Urothelium cell line (cell line): ENCODE results near the gene CTSO.
"Not testable (repeated sequence)": the region's sequence is repeated elsewhere in the genome, so short reads cannot be mapped to it uniquely, and the experiment has no call there.

Experiments
- DNase-seq: peaks from one replicate; pipeline ENCODE4 v3.0.0; 2011; ENCODE audit warnings: low spot score, mixed read lengths
- FAIRE-seq: peaks from 2 replicates; lab custom pipeline; 2011; peaks lifted over from hg19 to GRCh38; lab: Jason Lieb, UNC

CTSO gene

DNA sequence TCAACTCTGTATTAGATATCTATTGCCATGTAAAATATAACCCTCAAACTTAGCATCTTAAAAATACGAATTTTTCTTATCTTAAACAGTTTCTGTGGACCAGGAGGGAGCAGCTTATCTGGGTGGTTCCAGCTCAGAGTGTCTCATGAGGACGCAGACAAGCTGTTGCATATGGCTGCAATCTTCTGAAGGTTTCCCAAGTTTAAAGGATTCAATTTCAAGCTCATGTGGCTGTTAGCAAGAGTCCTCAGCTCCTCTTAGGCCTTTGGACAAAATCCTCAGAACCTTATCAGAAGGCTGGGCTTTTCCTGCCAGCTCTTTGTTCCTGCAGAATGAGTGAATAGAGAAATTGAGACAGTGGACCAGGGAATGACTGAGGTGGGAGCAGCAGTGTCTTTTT lies 2.8 kb upstream of the CTSO start:
- FAIRE-seq (no peak), DNase-seq (no peak)

- DNase-seq (no peak), FAIRE-seq (no peak)
Observed at GRCh38 chr4:155954939-155955338, 1.3 kb upstream of the CTSO start.

DNA sequence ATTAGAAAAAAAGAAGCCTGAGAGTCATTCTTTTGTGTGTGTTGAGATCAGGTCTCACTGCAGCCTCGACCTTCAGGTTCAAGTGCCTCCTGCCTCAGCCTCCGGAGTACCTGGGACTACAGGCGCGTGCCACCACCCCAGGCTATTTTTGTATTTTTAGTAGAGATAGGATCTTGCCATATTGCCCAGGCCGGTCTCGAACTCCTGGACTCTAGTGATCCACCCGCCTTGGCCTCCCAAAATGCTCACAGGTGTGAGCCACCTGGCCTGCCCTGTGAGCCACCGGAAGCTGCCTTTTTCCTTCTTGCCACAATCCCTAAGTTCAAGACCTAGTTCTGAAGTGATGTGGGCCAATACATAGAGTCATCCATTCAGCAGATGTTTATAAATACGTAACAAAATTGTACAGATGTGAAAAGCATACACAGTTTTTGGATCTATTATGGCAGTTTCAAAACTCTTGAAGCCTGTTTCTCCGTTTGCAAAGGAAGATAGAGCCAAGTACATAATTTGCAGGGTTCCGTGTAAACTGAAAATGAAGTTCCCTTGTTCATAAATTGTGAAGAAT lies 536 bp upstream of the CTSO start:
- FAIRE-seq (no peak), DNase-seq (no peak)

DNA sequence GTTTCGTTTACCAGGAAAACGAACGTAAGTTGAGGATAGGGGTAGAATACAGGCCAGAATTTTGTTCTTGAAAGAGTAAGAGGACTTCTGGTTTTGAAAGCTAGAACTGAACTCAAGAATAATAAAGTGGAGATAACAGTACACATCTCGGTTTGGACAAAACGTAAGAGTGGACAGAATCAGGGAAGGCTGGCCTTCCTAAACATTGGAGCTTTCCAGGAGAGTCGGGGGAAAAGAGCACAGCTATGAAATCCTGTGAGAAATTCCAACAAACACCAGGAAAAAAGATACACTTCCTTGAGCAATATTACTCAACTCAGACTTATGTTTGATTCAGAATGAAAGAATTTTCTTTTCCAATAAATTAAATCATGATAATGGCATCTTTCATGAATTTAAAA lies 1.2 kb downstream of the CTSO start:
- FAIRE-seq: no peak
- no peak for DNase-seq

GRCh38 chr4:155950461-155950860 lies 3.2 kb downstream of the CTSO start:
- FAIRE-seq: no peak
- DNase-seq: no peak

GRCh38 chr4:155948541-155948940 lies 5.1 kb downstream of the CTSO start:
- FAIRE-seq (no peak), DNase-seq (no peak)

- peak; percentile 9 for DNase-seq
- FAIRE-seq: no peak
Observed at GRCh38 chr4:155946486-155946885, 7.2 kb downstream of the CTSO start.

GRCh38 chr4:155944516-155944915 lies 9.2 kb downstream of the CTSO start:
- no peak for DNase-seq
- FAIRE-seq: no peak

DNA sequence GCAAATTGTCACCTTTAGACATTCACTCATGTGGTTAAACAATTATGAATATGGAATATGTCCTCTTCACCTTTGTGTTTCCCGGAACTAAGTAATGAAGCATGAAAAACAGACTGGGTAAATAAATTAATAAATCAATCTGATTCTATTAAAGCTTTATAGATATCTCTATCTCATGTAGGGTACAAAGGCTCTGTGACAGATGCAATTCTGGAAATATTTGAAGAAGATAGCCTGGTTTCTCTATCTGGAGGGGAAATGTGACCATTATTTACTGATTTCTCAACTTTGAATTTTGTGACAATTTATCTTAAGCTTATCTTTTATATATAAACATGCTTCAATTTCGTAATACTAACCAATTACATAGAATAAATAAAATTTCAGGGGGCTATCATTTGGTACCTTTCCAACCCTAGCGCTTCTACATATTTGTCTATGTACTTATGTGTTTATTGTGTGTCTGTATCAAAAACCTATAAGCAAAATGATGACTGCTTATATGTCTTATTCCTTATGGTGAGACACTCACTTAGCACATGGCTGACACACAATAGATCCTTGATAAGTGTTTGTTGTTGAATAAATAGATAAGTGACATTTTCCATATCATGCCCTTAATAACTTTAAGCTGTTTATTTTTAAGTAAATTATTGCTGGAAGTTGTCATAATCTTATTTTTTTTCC lies 9.9 kb downstream of the CTSO start:
- FAIRE-seq: no peak

GRCh38 chr4:155941820-155942219 lies 11.8 kb downstream of the CTSO start:
- no peak for FAIRE-seq

More for the DNA sequence above, 9.9 kb downstream of the CTSO start:
- no peak for DNase-seq

GRCh38 chr4:155941085-155941790 lies 12.4 kb downstream of the CTSO start:
- FAIRE-seq: no peak

More at GRCh38 chr4:155941820-155942219, 11.8 kb downstream of the CTSO start:
- DNase-seq: no peak

GRCh38 chr4:155935389-155935986 lies 18.2 kb downstream of the CTSO start:
- DNase-seq (no peak), FAIRE-seq (no peak)

More at GRCh38 chr4:155941085-155941790, 12.4 kb downstream of the CTSO start:
- DNase-seq: no peak

GRCh38 chr4:155934634-155935033 lies 19.0 kb downstream of the CTSO start:
- FAIRE-seq, DNase-seq: not testable (repeated sequence)

DNA sequence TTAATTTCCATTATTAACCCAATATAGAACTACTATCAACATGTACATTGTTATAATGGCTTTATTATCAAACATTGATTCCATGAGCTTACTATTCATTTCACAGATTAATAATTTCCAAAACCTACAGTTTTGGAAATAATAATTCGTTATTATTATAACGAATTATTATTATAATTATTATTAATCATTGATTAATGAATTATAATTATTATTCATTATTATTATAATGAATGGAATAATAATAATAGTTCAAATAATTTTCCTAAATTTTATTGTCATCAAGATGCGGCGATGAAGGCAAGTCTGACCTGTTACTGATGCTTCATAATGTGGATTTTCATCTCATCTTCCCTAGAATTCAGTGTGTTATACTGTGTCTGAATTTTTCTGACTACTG lies 22.0 kb downstream of the CTSO start:
- no peak for FAIRE-seq
- no peak for DNase-seq

- DNase-seq: no peak
- FAIRE-seq: no peak
Observed at GRCh38 chr4:155930330-155930729, 23.3 kb downstream of the CTSO start.

DNA sequence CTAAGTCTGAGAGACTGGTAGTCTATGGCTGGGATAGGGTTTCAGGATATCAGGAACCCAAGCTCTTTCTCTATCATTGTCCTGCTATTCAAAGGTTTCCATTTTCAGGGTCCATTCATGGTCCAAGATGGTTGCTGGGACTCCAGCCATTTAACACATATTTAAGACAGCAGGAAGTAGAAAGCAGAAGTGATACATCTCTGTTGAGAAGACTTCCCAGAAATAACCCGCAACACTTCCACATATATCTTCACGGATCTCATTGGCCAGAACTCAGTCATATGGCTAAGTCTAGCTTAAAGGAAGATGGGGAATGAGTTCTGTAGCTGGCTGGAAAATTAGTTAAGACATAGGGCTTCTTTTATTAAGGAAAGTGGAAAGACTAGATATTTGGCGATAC lies 23.8 kb downstream of the CTSO start:
- DNase-seq (no peak), FAIRE-seq (no peak)

GRCh38 chr4:155924637-155925036 lies 29.0 kb downstream of the CTSO start:
- FAIRE-seq: no peak

DNA sequence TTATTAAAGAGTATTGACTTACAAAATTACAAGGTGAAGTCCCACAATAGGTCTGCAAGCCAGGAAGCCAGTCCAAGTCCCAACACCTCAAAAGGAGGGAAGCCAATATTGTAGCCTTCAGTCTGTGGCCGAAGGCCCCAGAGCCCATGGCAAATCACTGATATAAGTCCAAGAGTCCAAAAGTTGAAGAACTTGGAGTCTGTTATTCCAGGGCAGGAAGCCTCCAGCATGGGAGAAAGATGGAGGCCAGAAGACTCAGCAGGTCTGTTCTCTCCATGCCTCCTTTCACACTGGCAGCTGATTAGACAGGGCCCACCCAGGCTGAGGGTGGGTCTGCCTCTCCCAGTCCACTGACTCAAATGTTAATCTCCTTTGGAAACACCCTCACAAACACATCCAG lies 32.1 kb downstream of the CTSO start:
- FAIRE-seq: no peak
- no peak for DNase-seq

More at GRCh38 chr4:155924637-155925036, 29.0 kb downstream of the CTSO start:
- no peak for DNase-seq

- DNase-seq: no peak
- no peak for FAIRE-seq
Observed at GRCh38 chr4:155914782-155915181, 38.9 kb downstream of the CTSO start.

DNA sequence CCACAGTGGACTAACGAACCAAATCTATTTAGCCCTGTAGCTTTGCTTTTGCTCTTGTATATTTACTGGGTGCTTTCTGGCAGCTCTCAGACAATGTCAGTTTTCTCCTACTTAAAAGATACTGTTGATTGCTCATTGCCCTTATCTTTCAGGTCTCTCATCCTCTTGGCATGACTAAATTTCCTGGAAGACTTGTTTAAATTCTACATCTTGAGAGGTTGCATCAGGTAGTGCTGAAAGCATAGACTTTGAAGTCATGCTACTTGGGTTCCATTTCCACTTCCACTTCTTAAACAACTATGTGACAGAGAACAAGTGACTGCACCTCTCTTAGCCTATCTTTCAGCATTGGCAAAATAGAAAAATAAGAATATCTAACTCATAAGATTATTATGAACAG lies 41.8 kb downstream of the CTSO start:
- no peak for FAIRE-seq

GRCh38 chr4:155909615-155910226 lies 43.9 kb downstream of the CTSO start:
- DNase-seq: no peak
- no peak for FAIRE-seq

More for the DNA sequence above, 41.8 kb downstream of the CTSO start:
- DNase-seq: no peak
